HepG2 (cell line): ENCODE results near the gene RPS2. TPM values are rescaled to one million over a fixed set of nuclear protein-coding genes. Genes with fewer than 3 reads are reported as not detected.
A peak's percentile ranks its signal among the peaks of the same experiment; 100 is the strongest.

Experiments
- AKNA ChIP-seq: sonication (generic); formaldehyde crosslinking; IDR thresholded peaks from 2 replicates; pipeline ENCODE4 v1.4.0; 2020; ENCODE audit warnings: missing genetic modification reagents, borderline replicate concordance
- FOXJ3 ChIP-seq: sonication (generic); formaldehyde crosslinking; IDR thresholded peaks from 2 replicates; pipeline ENCODE4 v1.4.0; 2020; ENCODE audit warnings: missing genetic modification reagents, mild to moderate bottlenecking, borderline replicate concordance
- HNRNPLL ChIP-seq: fragments of 200-400 bp; formaldehyde crosslinking; IDR thresholded peaks from 2 replicates; pipeline ENCODE4 v1.6.1; 2017; ENCODE audit warnings: mild to moderate bottlenecking, low read depth, low read length; ENCODE audit not compliant: poor library complexity, severe bottlenecking
- MEF2D ChIP-seq: sonication (generic); formaldehyde crosslinking; IDR thresholded peaks from 2 replicates; pipeline ENCODE4 v1.5.1; 2020; ENCODE audit warnings: mild to moderate bottlenecking, missing genetic modification reagents
- NFE2L1 ChIP-seq: sonication (generic); formaldehyde crosslinking; IDR thresholded peaks from 2 replicates; pipeline ENCODE4 v1.4.0; 2020; ENCODE audit warnings: missing genetic modification reagents, mild to moderate bottlenecking, borderline replicate concordance
- SIX1 ChIP-seq: sonication (generic); formaldehyde crosslinking; IDR thresholded peaks from 2 replicates; pipeline ENCODE4 v1.4.0; 2020; ENCODE audit warnings: missing genetic modification reagents, borderline replicate concordance
- SKIL ChIP-seq: sonication (generic); formaldehyde crosslinking; IDR thresholded peaks from 2 replicates; pipeline ENCODE4 v1.8.0; 2022; ENCODE audit warnings: missing genetic modification reagents, mild to moderate bottlenecking, moderate library complexity, borderline replicate concordance
- TBL1XR1 ChIP-seq: fragments of 150-350 bp; IDR thresholded peaks from 2 replicates; pipeline ENCODE4 v1.6.1; 2014; ENCODE audit warnings: borderline replicate concordance, low read length; ENCODE audit not compliant: partially characterized antibody
- ZNF12 ChIP-seq: sonication (generic); formaldehyde crosslinking; IDR thresholded peaks from 2 replicates; pipeline ENCODE4 v1.5.0; 2020; ENCODE audit warnings: missing genetic modification reagents
- ZNF24 ChIP-seq: fragments of 450-650 bp; IDR thresholded peaks from 2 replicates; pipeline ENCODE4 v1.6.1; 2017; ENCODE audit warnings: antibody characterized with exemption, mild to moderate bottlenecking
- ZNF629 ChIP-seq: sonication (generic); formaldehyde crosslinking; conservative IDR thresholded peaks from 2 replicates; pipeline ENCODE4 v1.5.0; 2020; ENCODE audit warnings: missing genetic modification reagents
- polyA plus RNA-seq, 8 experiments: library from polyadenylated mRNA; depleted of rRNA in 3 of 8; stranded (reverse) in 7 of 8; unstranded in 1 of 8; fragments of >200 nt; fragmentation: Illumina TruSeq in 4 of 8; extraction: Trizol in 4 of 8; gene quantifications; 2 replicates each; pipeline versions ENCODE4 v1.2.1 to v1.2.3, GENCODE V29; 2011 to 2016; ENCODE audit warnings: low read depth in 4 of 8, missing spikeins in 1 of 8, mixed read lengths in 1 of 8; ENCODE audit not compliant: insufficient read depth in 1 of 8
- total RNA-seq, 5 experiments: library from RNA; depleted of rRNA; stranded (reverse); fragments of >200 nt; fragmentation: Illumina TruSeq; extraction: Trizol; gene quantifications; 2 replicates each; pipeline ENCODE4 v1.2.3, GENCODE V29; 2016; ENCODE audit warnings: low read depth in 1 of 5
- TF ChIP-seq, protein P1 (sequence below): IDR thresholded peaks from 2 replicates; pipeline ENCODE4 v1.6.1; 2018; ENCODE audit warnings: missing genetic modification reagents
- TF ChIP-seq, protein P2 (sequence below): fragments of 450-650 bp; IDR thresholded peaks from 2 replicates; pipeline ENCODE4 v1.6.1; 2017
- TF ChIP-seq, protein P3 (sequence below): sonication (generic); formaldehyde crosslinking; IDR thresholded peaks from 2 replicates; pipeline ENCODE4 v1.4.0; 2020; ENCODE audit warnings: missing genetic modification reagents
- TF ChIP-seq, protein P4 (sequence below): sonication (generic); formaldehyde crosslinking; IDR thresholded peaks from 2 replicates; pipeline ENCODE4 v1.4.0; 2020; ENCODE audit warnings: mild to moderate bottlenecking, missing genetic modification reagents

Gene RPS2
- total and polyA plus RNA-seq, 2 of the 13 experiments (the other 11 are each of a cell fraction or from before 2014, with no cell fraction given): 1,908 to 4,514 TPM

GRCh38 chr16:1964506-1965395 lies at the start of gene RPS2 (continued):
- no peak for TF ChIP-seq AKNA (CRISPR knock-in tag)
- no peak for TF ChIP-seq SKIL (CRISPR knock-in tag)
- TF ChIP-seq, protein P1, sequence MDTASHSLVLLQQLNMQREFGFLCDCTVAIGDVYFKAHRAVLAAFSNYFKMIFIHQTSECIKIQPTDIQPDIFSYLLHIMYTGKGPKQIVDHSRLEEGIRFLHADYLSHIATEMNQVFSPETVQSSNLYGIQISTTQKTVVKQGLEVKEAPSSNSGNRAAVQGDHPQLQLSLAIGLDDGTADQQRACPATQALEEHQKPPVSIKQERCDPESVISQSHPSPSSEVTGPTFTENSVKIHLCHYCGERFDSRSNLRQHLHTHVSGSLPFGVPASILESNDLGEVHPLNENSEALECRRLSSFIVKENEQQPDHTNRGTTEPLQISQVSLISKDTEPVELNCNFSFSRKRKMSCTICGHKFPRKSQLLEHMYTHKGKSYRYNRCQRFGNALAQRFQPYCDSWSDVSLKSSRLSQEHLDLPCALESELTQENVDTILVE (CRISPR knock-in tag): no peak
- peak; percentile 61 for TF ChIP-seq HNRNPLL
- TF ChIP-seq, protein P2, sequence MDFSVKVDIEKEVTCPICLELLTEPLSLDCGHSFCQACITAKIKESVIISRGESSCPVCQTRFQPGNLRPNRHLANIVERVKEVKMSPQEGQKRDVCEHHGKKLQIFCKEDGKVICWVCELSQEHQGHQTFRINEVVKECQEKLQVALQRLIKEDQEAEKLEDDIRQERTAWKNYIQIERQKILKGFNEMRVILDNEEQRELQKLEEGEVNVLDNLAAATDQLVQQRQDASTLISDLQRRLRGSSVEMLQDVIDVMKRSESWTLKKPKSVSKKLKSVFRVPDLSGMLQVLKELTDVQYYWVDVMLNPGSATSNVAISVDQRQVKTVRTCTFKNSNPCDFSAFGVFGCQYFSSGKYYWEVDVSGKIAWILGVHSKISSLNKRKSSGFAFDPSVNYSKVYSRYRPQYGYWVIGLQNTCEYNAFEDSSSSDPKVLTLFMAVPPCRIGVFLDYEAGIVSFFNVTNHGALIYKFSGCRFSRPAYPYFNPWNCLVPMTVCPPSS: no peak
- TF ChIP-seq SIX1 (CRISPR knock-in tag): no peak
- TF ChIP-seq, protein P3, sequence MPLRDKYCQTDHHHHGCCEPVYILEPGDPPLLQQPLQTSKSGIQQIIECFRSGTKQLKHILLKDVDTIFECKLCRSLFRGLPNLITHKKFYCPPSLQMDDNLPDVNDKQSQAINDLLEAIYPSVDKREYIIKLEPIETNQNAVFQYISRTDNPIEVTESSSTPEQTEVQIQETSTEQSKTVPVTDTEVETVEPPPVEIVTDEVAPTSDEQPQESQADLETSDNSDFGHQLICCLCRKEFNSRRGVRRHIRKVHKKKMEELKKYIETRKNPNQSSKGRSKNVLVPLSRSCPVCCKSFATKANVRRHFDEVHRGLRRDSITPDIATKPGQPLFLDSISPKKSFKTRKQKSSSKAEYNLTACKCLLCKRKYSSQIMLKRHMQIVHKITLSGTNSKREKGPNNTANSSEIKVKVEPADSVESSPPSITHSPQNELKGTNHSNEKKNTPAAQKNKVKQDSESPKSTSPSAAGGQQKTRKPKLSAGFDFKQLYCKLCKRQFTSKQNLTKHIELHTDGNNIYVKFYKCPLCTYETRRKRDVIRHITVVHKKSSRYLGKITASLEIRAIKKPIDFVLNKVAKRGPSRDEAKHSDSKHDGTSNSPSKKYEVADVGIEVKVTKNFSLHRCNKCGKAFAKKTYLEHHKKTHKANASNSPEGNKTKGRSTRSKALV (CRISPR knock-in tag): peak; percentile 79; the same call in 1 of the 2 replicates
- no peak for TF ChIP-seq TBL1XR1
- peak; percentile 71; the same call in 1 of the 2 replicates for TF ChIP-seq MEF2D (CRISPR knock-in tag)
- TF ChIP-seq FOXJ3 (CRISPR knock-in tag): no peak; the same call in 1 of the 2 replicates
- TF ChIP-seq ZNF24: no peak
- TF ChIP-seq, protein P4, sequence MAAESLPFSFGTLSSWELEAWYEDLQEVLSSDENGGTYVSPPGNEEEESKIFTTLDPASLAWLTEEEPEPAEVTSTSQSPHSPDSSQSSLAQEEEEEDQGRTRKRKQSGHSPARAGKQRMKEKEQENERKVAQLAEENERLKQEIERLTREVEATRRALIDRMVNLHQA (CRISPR knock-in tag): no peak
- TF ChIP-seq NFE2L1: no peak; the same call in 1 of the 2 replicates
- no peak for TF ChIP-seq ZNF12 (CRISPR knock-in tag)
- 0 out of 2 replicates have a peak, but pooled peaks have one; percentile 7 for TF ChIP-seq ZNF629
